Posterior vena cava (tissue), 2 donors: ENCODE measurements around the gene CD27. TPM values are rescaled to one million over a fixed set of nuclear protein-coding genes. Genes with fewer than 3 reads are reported as not detected.
A peak's percentile ranks its signal among the peaks of the same experiment; 100 is the strongest.

ENCODE experiments used
- DNase-seq: peaks from one replicate; pipeline ENCODE4 v3.0.0-alpha.2; 2020; ENCODE audit warnings: low spot score
- intact Hi-C, 2 donors: fragments of 100-400 bp; cut with DNase I; formaldehyde crosslinking; loops; one replicate each; pipeline versions ENCODE4 v1.14.1 to v1.14.2; 2022 to 2023
- long read RNA-seq, 2 donors: library from polyadenylated mRNA; unstranded; transcript quantifications; one replicate each; pipeline ENCODE4 v2.0.0, GENCODE V29; 2020 to 2021
- total RNA-seq, 2 donors: library from RNA; stranded (reverse); fragmentation: NEBNext Ultra II Directional; extraction: Animal tissue kit (Norgen Biotek cat#: 25700); gene quantifications; one replicate each; pipeline ENCODE4 v1.2.1, GENCODE V29; 2021
- donor health status: DM: yes; HTN: yes; CAD: no.
- donor health status: DM: yes; HTN: yes; CAD: no.

CD27 gene
- total RNA-seq = under 1 TPM; 0.42 to 0.43 TPM
- long read RNA-seq, donor 1 = 0 reads
- long read RNA-seq, donor 2, partial matches to known transcripts = 0 of 2 reads
- long read RNA-seq, donor 2, other reads (novel, unspliced or antisense) = 0 of 2 reads

DNA sequence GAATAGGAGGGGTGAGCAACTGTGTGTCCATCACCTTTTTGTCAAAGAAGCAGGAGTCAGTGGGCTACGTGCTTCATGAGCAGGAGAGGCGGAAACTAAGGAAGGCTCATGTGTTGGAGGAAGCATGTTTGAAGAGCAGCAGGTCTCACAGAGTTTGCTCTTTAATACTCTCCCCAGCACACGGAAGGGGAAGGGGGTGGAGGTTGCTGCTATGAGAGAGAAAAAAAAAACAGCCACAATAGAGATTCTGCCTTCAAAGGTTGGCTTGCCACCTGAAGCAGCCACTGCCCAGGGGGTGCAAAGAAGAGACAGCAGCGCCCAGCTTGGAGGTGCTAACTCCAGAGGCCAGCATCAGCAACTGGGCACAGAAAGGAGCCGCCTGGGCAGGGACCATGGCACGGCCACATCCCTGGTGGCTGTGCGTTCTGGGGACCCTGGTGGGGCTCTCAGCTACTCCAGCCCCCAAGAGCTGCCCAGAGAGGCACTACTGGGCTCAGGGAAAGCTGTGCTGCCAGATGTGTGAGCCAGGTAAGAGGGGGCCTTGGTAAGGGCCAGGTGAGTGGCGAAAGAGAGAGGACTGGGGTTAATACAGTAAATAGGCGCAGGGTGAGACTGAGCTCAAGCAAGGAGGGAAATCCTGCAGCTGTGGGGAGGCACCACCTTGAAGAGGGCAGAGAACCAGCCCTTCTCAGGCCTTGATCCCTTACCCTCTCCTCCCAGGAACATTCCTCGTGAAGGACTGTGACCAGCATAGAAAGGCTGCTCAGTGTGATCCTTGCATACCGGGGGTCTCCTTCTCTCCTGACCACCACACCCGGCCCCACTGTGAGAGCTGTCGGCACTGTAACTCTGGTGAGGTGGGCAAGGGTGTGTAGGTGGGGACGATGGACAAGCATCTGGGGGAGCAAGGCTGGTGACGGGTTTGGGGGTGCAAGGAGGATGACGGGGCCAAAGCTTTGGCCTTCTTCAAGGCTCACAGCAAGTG, at the start of gene CD27:
Gene CD27 (plus strand): TSS at position 252 of the 985 bp plus-strand sequence. CDS start 141 bp downstream, at position 393.
- intact Hi-C loops = no loop called here
- DNase-seq = peak; percentile 62

DNA sequence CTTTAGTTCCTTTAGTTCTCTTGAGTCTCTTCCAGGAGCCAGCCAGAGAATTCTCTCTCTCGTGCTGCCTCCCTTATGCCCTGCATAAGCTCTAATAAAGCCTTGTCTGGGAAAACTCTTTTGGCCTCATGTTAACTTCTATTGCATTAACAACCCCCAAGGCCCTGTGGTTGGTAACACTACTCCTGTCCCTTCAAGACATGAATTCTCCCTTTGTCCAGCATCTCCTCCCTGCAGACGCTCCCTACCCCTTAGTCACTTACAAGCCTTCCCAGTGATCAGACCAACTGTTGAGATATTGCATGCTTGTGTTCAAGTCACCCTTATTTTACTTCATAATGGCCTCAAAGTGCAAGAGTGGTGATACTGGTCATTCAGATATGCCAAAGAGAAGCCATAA, 48.7 kb upstream of the CD27 start:
- intact Hi-C loops = no loop called here
- no peak for DNase-seq

DNA sequence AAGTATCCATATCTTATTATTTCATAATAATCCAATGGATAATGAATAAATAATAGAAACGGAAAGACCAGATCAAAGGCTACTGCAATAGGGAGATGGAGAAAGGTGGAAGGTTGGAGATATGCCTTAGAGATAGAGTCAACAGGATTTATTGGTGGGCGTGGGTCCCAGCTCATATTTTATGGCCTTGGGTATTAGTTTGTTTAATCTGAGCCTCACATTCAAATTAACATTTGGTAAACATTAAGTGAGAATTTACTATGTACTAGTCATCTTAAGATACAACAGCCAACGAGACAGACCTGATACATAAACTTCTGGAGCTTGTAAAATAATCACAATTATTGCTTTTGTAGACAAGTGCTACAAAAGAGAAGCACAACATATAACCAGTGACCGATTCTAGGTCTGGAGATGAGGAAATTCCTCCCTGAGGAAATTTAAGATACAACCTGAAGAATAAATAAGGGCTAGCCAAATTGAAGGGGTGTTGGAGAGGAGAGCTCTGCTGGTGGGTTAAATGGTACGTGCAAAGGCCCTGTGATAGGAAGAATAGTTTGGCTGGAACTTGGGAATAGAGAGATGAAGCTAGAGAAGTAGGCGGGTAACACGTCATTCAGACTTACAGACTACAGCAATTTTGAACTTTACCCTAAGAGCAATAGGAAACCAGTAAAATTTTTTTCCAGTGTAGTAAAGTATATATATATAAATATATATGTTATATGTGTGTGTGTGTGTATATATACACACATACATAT, 44.7 kb upstream of the CD27 start:
- intact Hi-C loops = no loop called here
- no peak for DNase-seq

DNA sequence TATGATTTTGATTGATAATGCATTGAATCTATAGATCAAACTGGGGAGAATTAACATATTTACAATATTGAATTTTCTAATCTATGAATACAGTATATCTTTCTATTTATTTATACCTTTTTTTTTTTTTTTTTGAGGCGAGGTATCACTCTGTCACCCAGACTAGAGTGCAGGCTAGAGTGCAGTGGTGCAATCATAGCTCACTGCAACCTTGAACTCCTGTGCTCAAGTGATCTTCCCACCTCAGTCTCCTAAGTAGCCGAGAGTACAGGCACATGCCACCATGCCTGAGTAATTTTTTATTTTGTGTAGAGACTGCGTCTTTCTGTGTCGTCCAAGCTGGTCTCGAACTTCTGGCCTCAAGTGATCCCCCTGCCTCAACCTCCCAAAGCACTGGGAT, 40.4 kb upstream of the CD27 start:
- intact Hi-C loops = no loop called here

DNA sequence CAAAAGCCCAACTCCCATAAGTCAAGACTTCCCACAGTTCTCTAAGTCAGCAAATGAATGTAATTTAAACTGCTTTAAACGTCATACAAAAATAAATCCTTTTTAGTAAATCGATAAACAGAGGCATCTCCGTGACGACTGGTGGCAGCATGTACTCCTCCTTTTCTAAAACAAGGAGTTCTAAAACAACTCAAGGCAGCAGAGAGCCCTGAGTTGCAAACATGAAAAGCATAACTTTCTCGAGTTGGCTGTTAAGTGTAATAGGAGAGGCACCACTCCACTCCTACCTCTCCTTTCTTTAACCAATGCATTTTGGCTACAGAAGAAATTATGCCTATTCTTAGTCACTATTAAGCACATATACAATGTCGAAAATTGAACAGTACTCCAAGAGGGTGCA, 38.8 kb upstream of the CD27 start:
- DNase-seq = no peak
- intact Hi-C loops = no loop called here

More for the DNA sequence above, 40.4 kb upstream of the CD27 start:
- DNase-seq = no peak

DNA sequence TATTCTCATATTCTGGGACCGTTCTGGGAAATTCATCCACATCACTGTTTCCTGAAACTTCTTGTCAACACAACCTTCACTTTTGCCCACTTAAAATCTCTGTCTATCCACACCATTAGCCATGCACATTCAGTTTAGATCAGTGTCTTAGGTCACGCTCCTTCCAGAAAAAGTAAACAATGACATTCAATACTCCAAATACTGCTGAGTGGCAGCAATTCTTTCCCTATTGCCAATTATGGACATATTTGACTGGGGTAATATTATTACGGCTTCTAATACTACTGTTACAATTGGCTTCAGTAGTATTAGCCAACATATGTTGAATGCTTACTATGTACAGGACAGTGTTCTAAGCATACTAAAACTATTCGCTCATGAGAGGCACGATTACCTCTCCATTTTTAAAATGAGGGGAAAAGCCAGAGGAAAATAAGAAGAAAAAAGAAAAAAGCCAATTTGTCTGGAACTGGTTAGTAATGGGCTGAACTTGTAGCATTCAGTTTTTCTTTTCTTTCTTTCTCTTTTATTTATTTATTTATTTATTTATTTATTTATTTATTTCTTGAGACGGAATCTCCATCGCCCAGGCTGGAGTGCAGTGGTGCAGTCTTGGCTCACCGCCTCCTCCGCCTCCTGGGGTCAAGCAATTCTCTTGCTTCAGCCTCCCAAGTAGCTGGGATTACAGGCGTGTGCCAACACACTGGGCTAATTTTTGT, 37.4 kb upstream of the CD27 start:
- no peak for DNase-seq
- intact Hi-C loops = no loop called here

DNA sequence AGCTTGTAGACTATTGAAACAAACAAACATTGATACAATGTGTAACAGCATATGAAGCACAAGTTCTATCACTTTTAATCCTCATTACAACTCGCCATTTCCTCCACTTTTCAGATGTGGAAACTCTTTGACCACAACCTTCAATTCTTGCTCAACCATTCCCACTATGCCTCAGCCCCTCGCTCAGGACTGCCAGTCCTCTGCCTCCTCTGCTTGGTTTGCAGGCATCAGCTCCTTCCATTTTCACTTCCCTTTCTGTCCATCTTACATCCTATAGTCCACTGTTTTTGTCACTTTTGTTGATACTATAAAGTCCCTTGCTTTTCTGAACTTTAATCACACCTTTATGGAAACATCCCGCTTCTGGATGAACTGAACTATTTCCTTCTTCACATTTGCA, 28.2 kb upstream of the CD27 start:
- intact Hi-C loops = loop anchor here in 1 of 2 donors (2.0 kb wide), 1 partner anchor 32 kb away; the partner anchor contains the start of gene LTBR
- no peak for DNase-seq

DNA sequence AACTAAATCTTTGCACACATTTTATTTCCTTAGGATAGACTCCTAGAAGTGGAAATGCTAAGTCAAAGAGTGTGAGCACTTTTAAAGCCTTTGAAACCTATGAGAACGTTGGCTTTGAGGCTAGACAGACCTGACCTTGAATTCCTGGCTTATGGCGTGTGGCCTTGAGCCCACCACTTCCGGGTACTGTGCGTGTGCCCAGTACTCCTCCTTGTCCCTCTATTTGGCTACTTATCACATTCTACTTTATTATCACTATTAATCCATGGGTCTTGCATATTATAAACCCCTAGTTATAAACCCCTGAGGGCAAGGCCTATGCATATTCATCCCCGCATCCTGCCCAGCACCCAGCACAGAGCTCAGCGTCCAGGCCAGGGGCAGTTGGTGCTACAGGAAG, 26.0 kb upstream of the CD27 start:
- peak; percentile 34 for DNase-seq
- intact Hi-C loops = no loop called here

DNA sequence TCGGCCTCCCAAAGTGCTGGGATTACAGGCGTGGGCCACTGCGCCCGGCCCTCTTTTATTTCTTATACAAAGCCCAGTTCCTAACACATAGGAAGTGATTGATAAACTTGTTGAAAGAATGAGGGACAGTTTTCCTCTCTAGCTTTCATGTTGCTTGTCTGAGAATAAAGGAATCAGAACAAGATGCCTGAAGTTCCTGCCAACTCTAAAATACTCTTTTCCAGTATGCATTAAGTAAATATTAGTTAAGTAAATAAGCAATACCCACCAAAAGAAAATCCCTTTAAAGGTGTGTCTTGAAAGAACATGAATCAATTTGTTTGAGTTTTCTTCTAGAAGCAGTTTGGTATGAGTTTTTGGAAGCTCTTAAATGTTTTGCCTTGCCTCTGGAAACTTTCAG, 24.4 kb upstream of the CD27 start:
- DNase-seq = no peak
- intact Hi-C loops = no loop called here

DNA sequence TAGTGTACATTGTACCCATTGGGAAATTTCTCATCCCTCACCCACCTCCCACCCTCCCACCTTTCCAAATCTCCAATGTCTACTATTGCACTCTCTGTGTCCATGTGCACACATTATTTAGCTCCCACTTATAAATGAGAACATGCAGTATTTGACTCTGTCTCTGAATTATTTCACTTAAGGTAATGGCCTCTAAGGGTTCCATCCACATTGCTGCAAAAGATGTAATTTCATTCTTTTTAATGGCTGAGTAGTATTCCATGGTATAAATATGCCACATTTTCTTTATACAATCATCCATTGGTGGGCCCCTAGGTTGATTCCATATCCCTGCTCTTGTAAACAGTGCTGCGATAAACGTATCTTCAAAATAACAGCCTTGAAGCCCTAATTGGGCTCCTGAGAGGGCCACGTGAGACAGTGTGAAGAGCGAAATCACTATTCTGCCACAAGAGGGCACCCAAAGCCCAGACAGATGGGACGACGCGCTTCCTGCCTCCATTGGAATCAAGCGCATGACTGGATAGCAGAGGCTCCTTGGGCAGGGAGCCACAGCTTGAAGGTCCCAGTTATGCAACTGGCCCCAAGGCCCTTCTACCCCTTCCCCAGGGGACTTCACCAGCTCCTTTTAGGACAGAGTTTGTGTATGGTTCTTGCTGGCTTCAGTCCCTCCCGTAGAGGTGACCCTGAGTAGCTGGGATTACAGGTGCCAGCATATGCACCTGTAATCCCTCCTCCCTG, 21.3 kb upstream of the CD27 start:
- DNase-seq = peak; percentile 95
- intact Hi-C loops = loop anchor here in 1 of 2 donors (2.0 kb wide), 1 partner anchor 39 kb away; no protein-coding TSS in a partner anchor

DNA sequence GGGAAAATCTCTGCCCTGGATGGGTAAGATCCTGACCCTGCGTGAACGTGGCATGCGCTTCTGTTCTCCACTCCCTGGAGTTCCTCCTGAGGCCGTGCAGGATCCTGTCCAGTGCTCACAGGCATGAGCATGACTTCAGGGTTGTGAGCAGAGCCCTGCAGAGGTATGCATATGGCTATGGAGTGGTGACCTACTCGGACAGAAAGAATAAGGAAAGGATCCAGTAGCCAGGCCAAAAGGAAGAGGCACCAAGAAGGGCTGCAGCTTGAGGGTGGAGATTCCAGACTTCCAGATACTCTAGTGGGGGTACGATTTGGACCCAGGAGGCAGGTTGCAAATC, 20.8 kb upstream of the CD27 start:
- no peak for DNase-seq
- intact Hi-C loops = no loop called here

DNA sequence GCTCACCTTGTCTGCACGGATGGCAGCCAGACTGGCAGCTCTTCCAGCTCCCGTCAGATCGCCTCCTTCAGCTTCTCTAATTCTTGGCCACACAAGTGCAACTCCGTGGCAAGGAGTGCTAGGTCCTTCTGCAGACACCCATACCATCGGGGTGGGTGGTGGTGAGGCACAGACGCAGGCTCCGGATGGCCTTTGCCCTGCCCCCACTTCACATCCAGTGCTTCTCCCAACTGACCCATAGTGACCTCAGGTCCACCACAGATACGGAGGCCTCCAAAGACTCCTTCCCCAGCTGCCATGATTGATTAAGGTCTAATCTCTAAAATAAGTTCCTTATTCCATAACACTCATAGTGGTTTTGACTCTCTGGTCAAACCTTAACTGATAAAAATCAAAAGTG, 19.9 kb upstream of the CD27 start:
- intact Hi-C loops = loop anchor here (5.0 kb wide), 2 partner anchors 37 to 112 kb away; no protein-coding TSS in a partner anchor
- DNase-seq = peak; percentile 66

DNA sequence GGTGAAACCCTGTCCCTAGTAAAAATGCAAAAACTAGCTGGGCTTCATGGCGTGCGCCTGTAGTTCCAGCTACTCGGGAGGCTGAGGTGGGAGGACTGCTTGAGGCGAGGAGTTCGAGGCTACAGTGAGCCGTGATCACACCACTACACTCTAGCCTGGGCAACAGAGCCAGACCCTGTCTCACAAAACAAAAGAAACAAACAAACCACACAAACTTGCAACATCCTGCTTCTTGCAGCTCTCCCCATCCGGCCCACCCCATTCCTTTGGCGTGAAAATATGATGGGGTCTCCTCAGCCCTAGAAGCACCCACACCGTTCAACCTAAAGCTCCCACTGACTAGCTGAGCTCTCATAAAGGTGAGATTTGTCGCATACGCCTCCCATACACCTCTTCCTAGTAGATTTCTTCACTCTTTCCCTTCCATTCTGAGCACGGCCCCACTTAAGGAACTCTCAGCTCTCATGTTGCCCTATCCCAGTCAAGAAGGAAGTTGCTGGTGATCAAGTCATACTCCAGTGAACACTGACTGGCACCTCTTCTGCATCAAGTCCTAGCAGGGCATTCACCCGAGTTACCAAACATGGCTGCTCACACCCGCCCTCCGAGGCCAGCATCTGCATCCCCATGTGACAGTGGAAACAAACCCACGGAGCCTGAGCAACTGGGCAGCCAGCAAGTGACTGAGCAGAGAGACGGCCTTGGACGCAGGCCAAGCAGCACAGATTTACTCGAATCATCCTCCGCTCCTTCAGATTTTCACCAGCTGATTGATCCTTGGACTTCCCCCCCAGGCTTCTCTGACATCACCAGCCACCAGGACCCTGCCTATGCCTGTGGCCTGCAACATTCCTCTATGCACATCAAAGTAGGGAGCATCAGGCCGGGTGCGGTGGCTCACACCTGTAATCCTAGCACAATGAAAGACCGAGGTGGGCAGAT, 18.9 kb upstream of the CD27 start:
- DNase-seq = peak; percentile 80
- intact Hi-C loops = loop anchor here (5.0 kb wide), 2 partner anchors 36 to 111 kb away; no protein-coding TSS in a partner anchor

DNA sequence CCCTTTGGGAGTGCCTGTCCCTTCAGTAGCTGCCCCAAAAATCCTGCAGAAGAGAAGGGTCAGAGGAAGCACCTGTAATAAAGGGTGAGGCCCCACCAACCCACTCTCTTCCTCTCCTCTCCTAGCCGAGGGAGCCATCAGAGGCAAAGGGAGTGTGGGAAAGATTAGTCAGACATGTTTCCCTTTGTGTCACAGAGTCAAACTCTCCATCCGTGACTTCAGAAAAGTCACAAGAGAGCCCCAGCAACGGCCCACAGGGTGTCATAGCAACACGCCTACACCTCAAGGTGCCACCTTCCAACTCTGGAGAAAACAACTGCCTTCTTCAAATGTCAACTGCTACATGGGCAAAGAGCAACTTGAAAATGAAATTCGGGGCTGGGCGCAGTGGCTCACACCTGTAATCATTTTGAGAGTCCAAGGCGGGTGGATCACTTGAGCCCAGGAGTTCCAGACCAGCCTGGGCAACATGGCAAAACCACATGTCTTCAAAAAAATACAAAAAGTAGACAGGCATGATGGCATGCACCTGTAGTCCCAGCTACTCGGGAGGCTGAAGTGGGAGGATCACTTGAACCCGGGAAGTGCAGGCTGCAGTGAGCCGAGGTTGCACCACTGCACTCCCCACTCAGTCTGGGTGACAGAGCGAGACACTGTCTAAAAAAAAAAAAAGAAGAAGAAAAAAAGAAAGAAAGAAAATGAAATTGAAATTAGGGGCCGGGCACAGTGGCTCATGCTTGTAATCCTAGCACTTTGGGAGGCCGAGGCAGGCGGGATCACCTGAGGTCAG, 17.7 kb upstream of the CD27 start:
- peak; percentile 49 for DNase-seq

DNA sequence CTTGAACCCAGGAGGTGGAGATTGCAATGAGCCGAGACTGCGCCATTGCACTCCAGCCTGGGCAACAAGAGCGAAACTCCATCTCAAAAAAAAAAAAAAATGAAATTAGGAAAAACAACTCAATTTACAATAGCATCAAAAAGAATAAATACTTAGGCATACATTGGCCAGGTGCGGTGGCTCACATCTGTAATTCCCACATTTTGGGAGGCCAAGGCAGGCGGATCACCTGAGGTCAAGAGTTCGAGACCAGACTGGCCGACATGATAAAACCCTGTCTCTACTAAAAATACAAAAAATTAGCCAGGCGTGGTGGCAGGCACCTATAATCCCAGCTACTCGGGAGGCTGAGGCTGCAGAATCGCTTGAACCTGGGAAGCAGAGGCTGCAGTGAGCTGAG, 17.0 kb upstream of the CD27 start:
- peak; percentile 15 for DNase-seq
- intact Hi-C loops = loop anchor here (5.0 kb wide), 2 partner anchors 35 to 110 kb away; no protein-coding TSS in a partner anchor

More for the DNA sequence above, 17.7 kb upstream of the CD27 start:
- intact Hi-C loops = loop anchor here (5.0 kb wide), 2 partner anchors 35 to 110 kb away; no protein-coding TSS in a partner anchor

DNA sequence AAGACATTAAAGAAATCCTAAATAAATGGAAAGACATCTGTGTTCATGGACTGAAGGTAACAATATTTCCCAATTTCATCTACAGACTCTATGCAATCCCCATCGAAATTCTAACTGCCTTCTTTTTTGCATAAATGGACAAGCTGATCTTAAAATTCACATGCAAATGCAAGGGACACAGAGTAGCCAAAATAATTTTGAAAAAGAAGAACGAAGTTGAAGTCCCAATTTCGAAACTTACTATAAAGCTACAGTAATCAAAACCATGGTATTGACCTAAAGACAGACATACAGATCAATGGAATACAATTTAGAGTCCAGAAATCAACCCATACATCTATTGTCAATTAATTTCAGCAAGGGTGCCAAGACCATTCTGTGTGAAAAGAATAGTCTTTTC, 16.4 kb upstream of the CD27 start:
- intact Hi-C loops = loop anchor here (5.0 kb wide), 2 partner anchors 34 to 109 kb away; no protein-coding TSS in a partner anchor

More for the DNA sequence above, 16.4 kb upstream of the CD27 start:
- no peak for DNase-seq
